GM21528 (cell line): Measurements from ENCODE around the gene GULP1.

Experiments
- ATAC-seq: cut with Tn5 transposase; IDR thresholded peaks from one replicate; pipeline ENCODE4 v1.9.1; 2021; ENCODE audit warnings: mild to moderate bottlenecking, moderate library complexity; ENCODE audit not compliant: unreplicated experiment, low FRiP score

Gene GULP1

GRCh38 chr2:188322569-188323551, 31.2 kb downstream of the GULP1 start:
- no peak for ATAC-seq

GRCh38 chr2:188324067-188324466, 32.4 kb downstream of the GULP1 start:
- ATAC-seq, result no peak

GRCh38 chr2:188326290-188326668, 34.6 kb downstream of the GULP1 start:
- no peak for ATAC-seq

- ATAC-seq, result no peak
Observed at GRCh38 chr2:188326669-188327301, 35.1 kb downstream of the GULP1 start.

GRCh38 chr2:188327518-188328213, 36.0 kb downstream of the GULP1 start:
- ATAC-seq, result no peak

- no peak for ATAC-seq
Observed at GRCh38 chr2:188328419-188328818, 36.7 kb downstream of the GULP1 start.

GRCh38 chr2:188330316-188331053, 38.8 kb downstream of the GULP1 start:
- ATAC-seq, result no peak

- no peak for ATAC-seq
Observed at GRCh38 chr2:188332619-188333018, 40.9 kb downstream of the GULP1 start.

GRCh38 chr2:188333751-188334524, 42.3 kb downstream of the GULP1 start:
- no peak for ATAC-seq

GRCh38 chr2:188338463-188338862, 46.8 kb downstream of the GULP1 start:
- no peak for ATAC-seq

- ATAC-seq, result no peak
Observed at GRCh38 chr2:188340257-188340656, 48.6 kb downstream of the GULP1 start.

GRCh38 chr2:188345020-188345419, 53.3 kb downstream of the GULP1 start:
- ATAC-seq, result no peak

- no peak for ATAC-seq
Observed at GRCh38 chr2:188345426-188345825, 53.8 kb downstream of the GULP1 start.

- no peak for ATAC-seq
Observed at GRCh38 chr2:188345831-188346458, 54.3 kb downstream of the GULP1 start.

- no peak for ATAC-seq
Observed at GRCh38 chr2:188349019-188349418, 57.3 kb downstream of the GULP1 start.

GRCh38 chr2:188353282-188353681, 61.6 kb downstream of the GULP1 start:
- ATAC-seq, result no peak

- ATAC-seq, result no peak
Observed at GRCh38 chr2:188360485-188361263, 69.0 kb downstream of the GULP1 start.

- ATAC-seq, result no peak
Observed at GRCh38 chr2:188364033-188364630, 72.5 kb downstream of the GULP1 start.
